Endothelial cell of umbilical vein (primary cell): ENCODE measurements around the gene IRF2. TPM values are rescaled to one million over a fixed set of nuclear protein-coding genes. Genes with fewer than 3 reads are reported as not detected.

Experiments
- BruUV-seq: library from RNA; stranded (reverse); fragments of 400-500 nt; replicated peaks from 2 replicates; lab custom pipeline; 2021; lab: Mats Ljungman, UMichigan
- CTCF ChIA-PET: fragments of 300-600, 350-600 bp; sonication (Branson Sonifier 250); formaldehyde crosslinking; loops from one replicate; lab custom pipeline; 2021; ENCODE audit warnings: antibody characterized with exemption, inconsistent platforms; lab: Charles Lee
- POLR2A ChIA-PET: fragments of 300-600, 350-600 bp; sonication (Branson Sonifier 250); formaldehyde crosslinking; loops from one replicate; lab custom pipeline; 2021; ENCODE audit warnings: antibody characterized with exemption, inconsistent platforms; lab: Charles Lee
- DNase-seq: peaks from one replicate; pipeline ENCODE4 v3.0.0-alpha.2; 2011; ENCODE audit warnings: low read depth, low spot score
- FAIRE-seq: peaks from 2 replicates; lab custom pipeline; 2011; peaks lifted over from hg19 to GRCh38; lab: Jason Lieb, UNC
- H2AFZ ChIP-seq: 2 replicates; pipeline ENCODE4 v1.6.0; 2012; ENCODE audit warnings: low read depth, low read length, control low read depth, inconsistent platforms
- H3K27ac ChIP-seq: 2 replicates; pipeline ENCODE4 v1.5.1; 2011; ENCODE audit warnings: low read depth, mild to moderate bottlenecking, control low read depth, low read length, moderate library complexity; ENCODE audit not compliant: insufficient read depth
- H3K27me3 ChIP-seq, 2 experiments: 2 replicates each; pipeline versions ENCODE4 v1.6.0 to v1.6.1; 2011; ENCODE audit warnings: low read length in 2 of 2, mixed read lengths in 1 of 2; ENCODE audit not compliant: control insufficient read depth in 2 of 2, insufficient read depth in 2 of 2
- H3K36me3 ChIP-seq, 2 experiments: 2 replicates in 1 of 2; 3 replicates in 1 of 2; pipeline ENCODE4 v1.5.1; 2011; ENCODE audit warnings: low read length in 2 of 2, mild to moderate bottlenecking in 1 of 2, moderate library complexity in 1 of 2; ENCODE audit not compliant: control insufficient read depth in 2 of 2, insufficient read depth in 2 of 2; ENCODE audit errors: extremely low read depth in 1 of 2
- H3K4me1 ChIP-seq: 3 replicates; pipeline ENCODE4 v1.5.1; 2011; ENCODE audit warnings: mild to moderate bottlenecking, low read length; ENCODE audit not compliant: control insufficient read depth, insufficient read depth; ENCODE audit errors: extremely low read depth
- H3K4me2 ChIP-seq: 2 replicates; pipeline ENCODE4 v1.6.1; 2011; ENCODE audit warnings: low read length, control low read depth, mixed read lengths; ENCODE audit not compliant: insufficient read depth
- H3K4me3 ChIP-seq, 3 experiments: fragments of 200-600 bp in 1 of 3; sonication (generic), shearing (Covaris generic) in 1 of 3; replicated peaks in 1 of 3; 2 replicates each; pipeline ENCODE4 v1.5.1; 2011 to 2016; ENCODE audit warnings: control low read depth in 3 of 3, low read length in 3 of 3, mild to moderate bottlenecking in 2 of 3, inconsistent platforms in 1 of 3, low read depth in 1 of 3, moderate library complexity in 1 of 3; ENCODE audit not compliant: insufficient read depth in 1 of 3
- H3K79me2 ChIP-seq: 2 replicates; pipeline ENCODE4 v1.6.0; 2012; ENCODE audit warnings: low read length, inconsistent platforms; ENCODE audit not compliant: control insufficient read depth, insufficient read depth
- H3K9ac ChIP-seq: replicated peaks from 2 replicates; pipeline ENCODE3; 2011; ENCODE audit warnings: low read length, control low read depth; ENCODE audit not compliant: insufficient read depth; ENCODE audit errors: extremely low read depth
- H3K9me1 ChIP-seq: replicated peaks from 3 replicates; pipeline ENCODE4 v1.6.0; 2011; ENCODE audit warnings: mild to moderate bottlenecking, low read length; ENCODE audit not compliant: control insufficient read depth, insufficient read depth; ENCODE audit errors: extremely low read depth
- H3K9me3 ChIP-seq: replicated peaks from 2 replicates; pipeline ENCODE4 v1.5.1; 2012; ENCODE audit warnings: low read length, inconsistent platforms; ENCODE audit not compliant: control insufficient read depth, insufficient read depth
- H4K20me1 ChIP-seq: replicated peaks from 2 replicates; pipeline ENCODE3; 2011; ENCODE audit warnings: mild to moderate bottlenecking, low read length; ENCODE audit not compliant: control insufficient read depth, insufficient read depth; ENCODE audit errors: extremely low read depth
- GATA2 ChIP-seq: IDR thresholded peaks from 2 replicates; pipeline ENCODE4 v1.7.0; 2011; ENCODE audit warnings: low read depth, mild to moderate bottlenecking, moderate library complexity, mixed read lengths, low read length; ENCODE audit not compliant: insufficient read length, insufficient read depth
- JUN ChIP-seq: IDR thresholded peaks from 2 replicates; pipeline ENCODE4 v1.6.1; 2011; ENCODE audit warnings: borderline replicate concordance, low read depth; ENCODE audit not compliant: insufficient read length, insufficient read depth
- POLR2AphosphoS5 ChIP-seq: IDR thresholded peaks from 2 replicates; pipeline ENCODE4 v1.6.1; 2012; ENCODE audit warnings: low read depth, mild to moderate bottlenecking, control low read depth, low read length, moderate library complexity; ENCODE audit not compliant: insufficient read depth
- dilution Hi-C: fragments of 300-500 bp; cut with MboI; formaldehyde crosslinking; loops from one replicate; pipeline ENCODE4 v1.15.0; 2019; ENCODE audit warnings: low sequenced_read_pairs; ENCODE audit not compliant: extremely low pct_ligation_motif_present
- intact Hi-C: fragments of 100-400 bp; cut with micrococcal nuclease; formaldehyde crosslinking; loops from one replicate; pipeline ENCODE4 v1.10.0; 2022
- polyA plus RNA-seq, 4 experiments: library from polyadenylated mRNA; depleted of rRNA in 3 of 4; stranded (reverse) in 3 of 4; unstranded in 1 of 4; fragments of >200 nt; gene quantifications; 2 replicates each; pipeline versions ENCODE4 v1.2.1 to v1.2.3, GENCODE V29; 2011 to 2012; ENCODE audit warnings: missing spikeins in 1 of 4
- total RNA-seq: library from RNA; stranded (reverse); gene quantifications from 2 replicates; pipeline ENCODE4 v1.2.3, GENCODE V29; 2021
- TF ChIP-seq, protein P1 (sequence below), 2 donors: IDR thresholded peaks; 1 replicate in 1 of 2; 2 replicates in 1 of 2; pipeline ENCODE4 v1.5.1; 2011; ENCODE audit warnings: low read length in 2 of 2, mild to moderate bottlenecking in 2 of 2, moderate library complexity in 2 of 2, control low read depth in 1 of 2, inconsistent platforms in 1 of 2, low read depth in 1 of 2; ENCODE audit not compliant: insufficient read depth in 1 of 2; ENCODE audit errors: extremely low read depth in 1 of 2

The IRF2 gene
- total and polyA plus RNA-seq, 2 donors (not counting 3 experiments of a cell fraction or from before 2014, with no cell fraction given), result 26.9 to 27.6 TPM

- Histone ChIP-seq H2AFZ (no peak overlapping the region), H3K4me3 (peak overlapping the region in 2 of 3 experiments; percentile 37 to 71), H3K4me1 (peaks cover 52% of the 10 kb centered on the region), H3K36me3 (peaks cover 3 to 6% of the 10 kb centered on the region in 2 experiments), H3K27ac (peak overlapping the region; percentile 71), H3K9ac (peak overlapping the region; percentile 62), H4K20me1 (no peaks in the 10 kb centered on the region), H3K9me3 (no peaks in the 10 kb centered on the region), H3K4me2 (peak overlapping the region; percentile 93), H3K79me2 (no peaks in the 10 kb centered on the region), H3K9me1 (no peaks in the 10 kb centered on the region), H3K27me3 (no peaks in the 10 kb centered on the region)
- no TSS peak for BruUV-seq
- ChIA-PET POLR2A (no interaction called here), CTCF (interaction anchor here (1.4 to 3.1 kb wide), 6 partner anchors 8 to 120 kb away, joined by 4 to 23 read pairs (median 6); no protein-coding TSS in a partner anchor)
- intact Hi-C loops (loop anchor here (1.0 to 5.0 kb wide), 4 partner anchors 90 to 348 kb away; partner anchors contain the start of genes CENPU and IRF2), dilution Hi-C loops (no loop called here)
- TF ChIP-seq POLR2AphosphoS5 (peak; percentile 38), GATA2 (peak; percentile 14), JUN (no peak)
- TF ChIP-seq, protein P1, sequence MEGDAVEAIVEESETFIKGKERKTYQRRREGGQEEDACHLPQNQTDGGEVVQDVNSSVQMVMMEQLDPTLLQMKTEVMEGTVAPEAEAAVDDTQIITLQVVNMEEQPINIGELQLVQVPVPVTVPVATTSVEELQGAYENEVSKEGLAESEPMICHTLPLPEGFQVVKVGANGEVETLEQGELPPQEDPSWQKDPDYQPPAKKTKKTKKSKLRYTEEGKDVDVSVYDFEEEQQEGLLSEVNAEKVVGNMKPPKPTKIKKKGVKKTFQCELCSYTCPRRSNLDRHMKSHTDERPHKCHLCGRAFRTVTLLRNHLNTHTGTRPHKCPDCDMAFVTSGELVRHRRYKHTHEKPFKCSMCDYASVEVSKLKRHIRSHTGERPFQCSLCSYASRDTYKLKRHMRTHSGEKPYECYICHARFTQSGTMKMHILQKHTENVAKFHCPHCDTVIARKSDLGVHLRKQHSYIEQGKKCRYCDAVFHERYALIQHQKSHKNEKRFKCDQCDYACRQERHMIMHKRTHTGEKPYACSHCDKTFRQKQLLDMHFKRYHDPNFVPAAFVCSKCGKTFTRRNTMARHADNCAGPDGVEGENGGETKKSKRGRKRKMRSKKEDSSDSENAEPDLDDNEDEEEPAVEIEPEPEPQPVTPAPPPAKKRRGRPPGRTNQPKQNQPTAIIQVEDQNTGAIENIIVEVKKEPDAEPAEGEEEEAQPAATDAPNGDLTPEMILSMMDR (IDR thresholded peaks at IDR 0.05; ENCODE audit: extremely low read depth in 1 of 2, insufficient read depth in 1 of 2, low read depth in 1 of 2, low read length in 2 of 2), result no peak
- DNase-seq (peak; percentile 74), FAIRE-seq (peak; percentile 49)
Measured at GRCh38 chr4:184384056-184384809, 90.1 kb downstream of the IRF2 start.
